ENCODE data around the gene RRAGB.

Gene RRAGB

GRCh38 chrX:55787063-55787462 lies 69.5 kb downstream of the RRAGB start:
- Histone ChIP-seq H3K14ac (ENCODE audit: low read length) (no peak overlapping the region), H3K27me3 (ENCODE audit: control insufficient read depth in 3 of 3, insufficient read depth in 3 of 3, low read depth in 1 of 3, low read length in 3 of 3) (no peaks in the 10 kb centered on the region), H3K27ac (replicated peaks; ENCODE audit: low read length) (no peak overlapping the region), H2AK5ac (ENCODE audit: low read depth, low read length) (no peak overlapping the region), H2BK12ac (ENCODE audit: low read length) (no peak overlapping the region), H3K18ac (ENCODE audit: low read length) (no peak overlapping the region), H3K36me3 (replicated peaks in 1 of 2; ENCODE audit: control insufficient read depth in 2 of 2, insufficient read depth in 2 of 2, low read length in 2 of 2) (no peaks in the 10 kb centered on the region), H3K4me3 (ENCODE audit: low read length in 2 of 2) (no peak overlapping the region), H2BK15ac (ENCODE audit: low read length) (no peak overlapping the region), H3K79me1 (ENCODE audit: low read depth, low read length) (no peaks in the 10 kb centered on the region), H3K4ac (ENCODE audit: low read length) (no peak overlapping the region), H2AFZ (ENCODE audit: low read length) (no peak overlapping the region), H3K4me1 (ENCODE audit: control insufficient read depth in 2 of 2, insufficient read depth in 1 of 2, low read depth in 1 of 2, low read length in 2 of 2) (no peaks in the 10 kb centered on the region), H3K9ac (ENCODE audit: low read depth, low read length, poor library complexity) (no peak overlapping the region), H2BK120ac (ENCODE audit: low read depth, low read length) (no peak overlapping the region), H4K91ac (ENCODE audit: low read depth, low read length, poor library complexity) (no peak overlapping the region), H3K9me3 (replicated peaks in 1 of 2; ENCODE audit: control insufficient read depth in 2 of 2, insufficient read depth in 1 of 2, low read depth in 1 of 2, low read length in 2 of 2) (no peaks in the 10 kb centered on the region), H3K23ac (ENCODE audit: low read depth, low read length, poor library complexity) (no peak overlapping the region), H3K4me2 (ENCODE audit: insufficient read depth, low read length, poor library complexity, severe bottlenecking) (no peak overlapping the region), H2BK5ac (ENCODE audit: low read length) (no peak overlapping the region), H4K8ac (ENCODE audit: low read depth, low read length) (no peak overlapping the region)
- no peak for DNase-seq (ENCODE audit: low spot score)

DNA sequence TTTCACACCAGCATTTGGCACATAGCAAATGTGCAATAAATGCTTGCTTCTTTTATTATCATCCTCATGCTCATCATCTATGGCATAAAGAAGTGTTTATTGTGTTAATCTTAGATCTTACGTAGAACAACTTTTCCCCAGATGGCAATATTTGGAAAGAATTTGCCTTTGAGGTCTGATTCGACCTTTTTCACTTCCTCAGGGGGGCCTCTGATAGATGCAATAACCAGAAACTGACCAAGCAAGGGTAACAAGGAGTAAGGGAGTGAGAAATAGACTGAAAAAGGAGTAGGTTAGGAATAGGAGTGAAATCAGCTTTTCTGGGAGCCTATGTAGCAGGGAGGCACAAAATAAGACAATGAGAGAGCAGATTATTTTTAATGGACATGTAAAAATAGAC lies 70.2 kb downstream of the RRAGB start:
- H3K4ac ChIP-seq (ENCODE audit: low read length), result no peak overlapping the region
- no peak overlapping the region for H3K18ac ChIP-seq (ENCODE audit: low read length)
- WGBS, 2 donors (ENCODE audit: extremely low coverage in 2 of 2, insufficient read length in 2 of 2, insufficient replicate concordance in 1 of 2), result no CpG with 5 or more reads among the region's 2 CpGs

DNA sequence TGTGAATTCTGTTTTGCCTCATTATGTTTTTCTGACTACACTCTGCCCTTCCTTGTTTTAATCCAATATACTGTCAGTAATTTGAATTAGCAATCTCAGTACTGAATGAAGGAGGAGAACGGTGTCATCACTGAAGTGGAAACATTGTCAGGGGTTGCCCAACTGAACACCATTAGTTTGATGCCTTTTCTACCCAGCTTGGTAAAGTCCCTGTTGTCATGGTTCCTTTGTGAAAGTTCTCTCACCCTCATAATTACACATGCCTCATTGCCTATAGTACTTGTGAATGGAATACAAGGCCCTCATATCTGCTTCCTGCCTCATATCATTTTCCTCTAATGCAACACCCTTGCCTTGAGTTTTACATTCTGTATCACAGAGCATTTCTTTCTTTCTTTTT lies 76.9 kb downstream of the RRAGB start:
- Histone ChIP-seq H4K91ac (ENCODE audit: low read depth, low read length, poor library complexity) (no peak overlapping the region), H3K79me1 (ENCODE audit: low read depth, low read length) (no peaks in the 10 kb centered on the region), H3K4ac (ENCODE audit: low read length) (no peak overlapping the region), H2BK15ac (ENCODE audit: low read length) (no peak overlapping the region), H2AFZ (ENCODE audit: low read length) (no peak overlapping the region), H3K4me2 (ENCODE audit: insufficient read depth, low read length, poor library complexity, severe bottlenecking) (no peak overlapping the region), H3K4me3 (ENCODE audit: low read length in 2 of 2) (no peak overlapping the region), H3K9me3 (replicated peaks in 1 of 2; ENCODE audit: control insufficient read depth in 2 of 2, insufficient read depth in 1 of 2, low read depth in 1 of 2, low read length in 2 of 2) (no peaks in the 10 kb centered on the region), H2BK12ac (ENCODE audit: low read length) (no peak overlapping the region), H3K9ac (ENCODE audit: low read depth, low read length, poor library complexity) (no peak overlapping the region), H2AK5ac (ENCODE audit: low read depth, low read length) (no peak overlapping the region), H2BK5ac (ENCODE audit: low read length) (no peak overlapping the region), H3K14ac (ENCODE audit: low read length) (no peak overlapping the region), H3K27ac (replicated peaks; ENCODE audit: low read length) (no peak overlapping the region), H3K4me1 (ENCODE audit: control insufficient read depth in 2 of 2, insufficient read depth in 1 of 2, low read depth in 1 of 2, low read length in 2 of 2) (no peaks in the 10 kb centered on the region), H3K36me3 (replicated peaks in 1 of 2; ENCODE audit: control insufficient read depth in 2 of 2, insufficient read depth in 2 of 2, low read length in 2 of 2) (no peaks in the 10 kb centered on the region), H3K23ac (ENCODE audit: low read depth, low read length, poor library complexity) (no peak overlapping the region), H4K8ac (ENCODE audit: low read depth, low read length) (no peak overlapping the region), H3K18ac (ENCODE audit: low read length) (no peak overlapping the region), H3K27me3 (ENCODE audit: control insufficient read depth in 3 of 3, insufficient read depth in 3 of 3, low read depth in 1 of 3, low read length in 3 of 3) (peaks cover 0 to 4% (median 0%) of the 10 kb centered on the region in 3 experiments), H2BK120ac (ENCODE audit: low read depth, low read length) (no peak overlapping the region)
- WGBS, 2 donors (ENCODE audit: extremely low coverage in 2 of 2, insufficient read length in 2 of 2, insufficient replicate concordance in 1 of 2), result no CpG with 5 or more reads among the region's 1 CpG
- no peak for DNase-seq (ENCODE audit: low spot score)

More for the DNA sequence above, 70.2 kb downstream of the RRAGB start:
- Histone ChIP-seq H4K8ac (ENCODE audit: low read depth, low read length) (no peak overlapping the region), H3K4me3 (ENCODE audit: low read length in 2 of 2) (no peak overlapping the region), H3K36me3 (replicated peaks in 1 of 2; ENCODE audit: control insufficient read depth in 2 of 2, insufficient read depth in 2 of 2, low read length in 2 of 2) (no peaks in the 10 kb centered on the region), H2AK5ac (ENCODE audit: low read depth, low read length) (no peak overlapping the region), H3K23ac (ENCODE audit: low read depth, low read length, poor library complexity) (no peak overlapping the region), H3K4me2 (ENCODE audit: insufficient read depth, low read length, poor library complexity, severe bottlenecking) (no peak overlapping the region), H2AFZ (ENCODE audit: low read length) (no peak overlapping the region), H2BK120ac (ENCODE audit: low read depth, low read length) (no peak overlapping the region), H3K27me3 (ENCODE audit: control insufficient read depth in 3 of 3, insufficient read depth in 3 of 3, low read depth in 1 of 3, low read length in 3 of 3) (no peaks in the 10 kb centered on the region), H2BK12ac (ENCODE audit: low read length) (no peak overlapping the region), H4K91ac (ENCODE audit: low read depth, low read length, poor library complexity) (no peak overlapping the region), H3K4me1 (ENCODE audit: control insufficient read depth in 2 of 2, insufficient read depth in 1 of 2, low read depth in 1 of 2, low read length in 2 of 2) (no peaks in the 10 kb centered on the region), H3K79me1 (ENCODE audit: low read depth, low read length) (no peaks in the 10 kb centered on the region), H2BK15ac (ENCODE audit: low read length) (no peak overlapping the region), H3K9me3 (replicated peaks in 1 of 2; ENCODE audit: control insufficient read depth in 2 of 2, insufficient read depth in 1 of 2, low read depth in 1 of 2, low read length in 2 of 2) (no peaks in the 10 kb centered on the region), H3K27ac (replicated peaks; ENCODE audit: low read length) (no peak overlapping the region), H3K14ac (ENCODE audit: low read length) (no peak overlapping the region), H2BK5ac (ENCODE audit: low read length) (no peak overlapping the region), H3K9ac (ENCODE audit: low read depth, low read length, poor library complexity) (no peak overlapping the region)
- DNase-seq (ENCODE audit: low spot score), result no peak

DNA sequence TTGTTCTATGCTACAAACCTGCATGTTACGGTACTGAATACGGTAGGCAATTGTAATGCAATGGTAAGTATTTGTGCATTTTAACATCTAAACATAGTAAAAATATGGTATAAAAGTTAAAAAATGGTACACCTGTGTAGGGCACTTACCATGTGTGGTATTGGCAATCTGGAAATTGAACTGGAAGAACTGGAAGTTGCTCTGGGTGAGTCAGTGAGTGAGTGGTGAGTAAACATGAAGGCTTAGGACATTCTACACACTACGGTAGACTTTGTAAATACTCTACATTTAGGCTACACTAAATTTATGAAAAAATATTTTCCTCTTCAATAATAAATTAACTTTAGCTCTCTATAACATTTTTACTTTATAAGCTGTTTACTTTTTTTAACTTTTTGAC lies 78.9 kb downstream of the RRAGB start:
- H2BK15ac ChIP-seq (ENCODE audit: low read length), result no peak overlapping the region
- H3K9me3 ChIP-seq (replicated peaks in 1 of 2; ENCODE audit: control insufficient read depth in 2 of 2, insufficient read depth in 1 of 2, low read depth in 1 of 2, low read length in 2 of 2), result no peaks in the 10 kb centered on the region
- H2AK5ac ChIP-seq (ENCODE audit: low read depth, low read length), result no peak overlapping the region
- H2BK5ac ChIP-seq (ENCODE audit: low read length), result no peak overlapping the region
- no peak overlapping the region for H2BK120ac ChIP-seq (ENCODE audit: low read depth, low read length)
- H2AFZ ChIP-seq (ENCODE audit: low read length), result no peak overlapping the region
- H3K27ac ChIP-seq (replicated peaks; ENCODE audit: low read length), result no peak overlapping the region
- no peak overlapping the region for H3K9ac ChIP-seq (ENCODE audit: low read depth, low read length, poor library complexity)
- H2BK12ac ChIP-seq (ENCODE audit: low read length), result no peak overlapping the region
- H4K8ac ChIP-seq (ENCODE audit: low read depth, low read length), result no peak overlapping the region
- no peak overlapping the region for H3K23ac ChIP-seq (ENCODE audit: low read depth, low read length, poor library complexity)
- H3K4me3 ChIP-seq (ENCODE audit: low read length in 2 of 2), result no peak overlapping the region
- H3K27me3 ChIP-seq (ENCODE audit: control insufficient read depth in 3 of 3, insufficient read depth in 3 of 3, low read depth in 1 of 3, low read length in 3 of 3), result peaks cover 0 to 4% (median 0%) of the 10 kb centered on the region in 3 experiments
- H3K36me3 ChIP-seq (replicated peaks in 1 of 2; ENCODE audit: control insufficient read depth in 2 of 2, insufficient read depth in 2 of 2, low read length in 2 of 2), result no peaks in the 10 kb centered on the region
- H3K4me1 ChIP-seq (ENCODE audit: control insufficient read depth in 2 of 2, insufficient read depth in 1 of 2, low read depth in 1 of 2, low read length in 2 of 2), result no peaks in the 10 kb centered on the region
- H3K18ac ChIP-seq (ENCODE audit: low read length), result no peak overlapping the region
- H3K14ac ChIP-seq (ENCODE audit: low read length), result no peak overlapping the region
- H3K79me1 ChIP-seq (ENCODE audit: low read depth, low read length), result no peaks in the 10 kb centered on the region
- WGBS, 2 donors (ENCODE audit: extremely low coverage in 2 of 2, insufficient read length in 2 of 2, insufficient replicate concordance in 1 of 2), result no CpG with 5 or more reads among the region's 3 CpGs
- no peak overlapping the region for H3K4ac ChIP-seq (ENCODE audit: low read length)
- DNase-seq (ENCODE audit: low spot score), result no peak
- H3K4me2 ChIP-seq (ENCODE audit: insufficient read depth, low read length, poor library complexity, severe bottlenecking), result no peak overlapping the region
- no peak overlapping the region for H4K91ac ChIP-seq (ENCODE audit: low read depth, low read length, poor library complexity)

All from neuronal stem cell (in vitro differentiated cells).